GM21825 (cell line): Measurements from ENCODE around the gene BACH2.
"Not testable (repeated sequence)": the region's sequence is repeated elsewhere in the genome, so short reads cannot be mapped to it uniquely, and the experiment has no call there.

Experiments
- ATAC-seq: cut with Tn5 transposase; IDR thresholded peaks from one replicate; pipeline ENCODE4 v1.9.1; 2021; ENCODE audit warnings: mild to moderate bottlenecking, moderate library complexity; ENCODE audit not compliant: unreplicated experiment

The BACH2 gene

GRCh38 chr6:90076511-90077415 lies 219.9 kb downstream of the BACH2 start:
- no peak for ATAC-seq

- ATAC-seq = no peak
Measured at GRCh38 chr6:90074161-90074850, 222.3 kb downstream of the BACH2 start.

DNA sequence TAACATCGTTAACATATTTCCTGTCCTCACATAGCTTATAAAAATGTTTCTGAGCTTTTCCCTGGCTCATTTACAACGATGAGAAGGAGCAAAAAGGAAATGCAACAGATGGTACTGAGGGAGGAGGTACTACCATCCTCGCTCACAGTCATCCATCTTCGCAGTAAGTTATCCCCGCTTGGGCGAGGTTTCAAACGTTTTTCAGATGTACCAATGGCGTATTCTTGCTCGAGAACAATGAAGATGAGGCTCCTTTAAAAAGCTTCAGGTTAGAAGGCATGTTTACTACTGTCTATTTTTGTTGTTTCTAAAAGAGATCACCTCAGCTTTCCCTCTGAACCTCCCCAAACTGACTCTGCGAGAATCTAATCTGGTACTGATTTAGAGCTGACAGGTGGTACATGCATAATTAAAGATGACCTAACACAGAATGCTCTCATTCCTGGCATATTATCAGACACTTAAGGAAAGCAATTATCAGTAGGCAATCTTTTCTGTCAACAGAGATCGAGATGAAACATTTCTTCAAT lies 223.6 kb downstream of the BACH2 start:
- no peak for ATAC-seq

DNA sequence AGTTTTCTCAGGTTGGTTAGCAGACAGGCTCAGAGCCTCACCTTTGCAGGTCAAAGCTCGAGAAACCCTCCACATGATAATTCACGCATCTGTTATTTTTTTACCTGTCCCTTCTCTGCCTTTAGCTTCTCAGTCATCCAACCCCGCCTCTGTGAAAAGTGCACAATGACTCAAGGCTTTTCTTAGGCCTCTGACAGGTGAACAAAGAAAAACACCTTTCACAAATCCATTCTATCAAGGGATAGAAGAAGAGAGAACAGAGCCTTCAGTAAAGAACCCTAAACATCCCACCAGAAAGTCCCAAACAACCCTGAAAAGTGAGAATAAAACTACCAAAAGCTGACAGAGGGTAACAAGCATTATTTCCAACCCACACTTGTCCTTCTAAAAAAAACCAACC lies 224.1 kb downstream of the BACH2 start:
- ATAC-seq = no peak

GRCh38 chr6:90068703-90069523 lies 227.7 kb downstream of the BACH2 start:
- ATAC-seq = no peak

DNA sequence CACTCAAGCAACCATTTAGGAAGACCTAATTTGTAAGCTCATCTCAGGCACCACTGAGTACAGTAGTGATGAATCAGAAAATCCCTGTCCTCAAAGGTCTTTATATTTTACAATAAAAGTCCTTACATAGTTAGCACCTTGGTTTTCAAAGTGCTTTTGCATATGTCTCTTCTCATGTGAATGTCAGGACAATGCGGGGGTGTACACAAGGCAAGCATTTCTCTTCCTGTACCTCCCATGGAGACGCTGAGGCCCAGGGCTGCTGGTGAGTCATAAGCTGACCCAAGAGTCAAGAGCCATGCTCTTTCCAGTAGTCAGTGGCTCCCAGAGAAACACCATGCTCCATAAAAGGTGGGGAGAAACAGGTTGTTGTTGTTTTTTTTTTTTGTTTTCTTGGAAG lies 228.4 kb downstream of the BACH2 start:
- no peak for ATAC-seq

- ATAC-seq = no peak
Measured at GRCh38 chr6:90066697-90067096, 229.9 kb downstream of the BACH2 start.

GRCh38 chr6:90065173-90065572 lies 231.5 kb downstream of the BACH2 start:
- no peak for ATAC-seq

- ATAC-seq = no peak
Measured at GRCh38 chr6:90062667-90063066, 234.0 kb downstream of the BACH2 start.

- no peak for ATAC-seq
Measured at GRCh38 chr6:90062051-90062450, 234.6 kb downstream of the BACH2 start.

- not testable (repeated sequence) for ATAC-seq
Measured at GRCh38 chr6:90059178-90059577, 237.5 kb downstream of the BACH2 start.

DNA sequence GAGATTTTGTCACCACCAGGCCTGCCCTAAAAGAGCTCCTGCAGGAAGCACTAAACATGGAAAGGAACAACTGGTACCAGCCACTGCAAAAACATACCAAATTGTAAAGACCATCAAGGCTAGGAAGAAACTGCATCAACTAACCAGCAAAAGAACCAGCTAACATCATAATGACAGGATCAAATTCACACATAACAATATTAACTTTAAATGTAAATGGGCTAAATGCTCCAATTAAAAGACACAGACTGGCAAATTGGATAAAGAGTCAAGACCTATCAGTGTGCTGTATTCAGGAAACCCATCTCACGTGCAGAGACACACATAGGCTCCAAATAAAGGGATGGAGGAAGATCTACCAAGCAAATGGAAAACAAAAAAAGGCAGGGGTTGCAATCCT lies 240.7 kb downstream of the BACH2 start:
- ATAC-seq = not testable (repeated sequence)

- ATAC-seq = not testable (repeated sequence)
Measured at GRCh38 chr6:90054193-90054592, 242.4 kb downstream of the BACH2 start.

DNA sequence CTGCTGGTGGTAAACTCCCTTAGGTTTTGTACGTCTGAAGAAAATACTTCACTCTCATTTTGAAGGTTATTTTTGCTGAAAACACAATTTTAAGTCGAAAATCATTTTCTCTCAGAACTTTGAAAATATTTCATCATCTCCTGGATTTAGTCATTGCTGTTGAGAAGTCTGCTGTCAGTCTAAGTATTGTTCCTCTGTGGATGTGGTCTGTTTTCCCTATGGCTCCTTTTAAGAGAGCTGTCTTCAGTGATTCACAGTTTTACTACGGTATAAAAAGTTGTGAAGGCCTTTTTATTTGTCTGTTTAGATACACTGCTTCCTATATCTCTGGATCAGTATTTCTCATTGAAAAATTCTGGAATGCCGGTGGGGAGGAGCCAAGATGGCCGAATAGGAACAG lies 243.0 kb downstream of the BACH2 start:
- ATAC-seq = no peak

GRCh38 chr6:90049295-90049694 lies 247.3 kb downstream of the BACH2 start:
- no peak for ATAC-seq

GRCh38 chr6:90048206-90048967 lies 248.3 kb downstream of the BACH2 start:
- no peak for ATAC-seq

- ATAC-seq = no peak
Measured at GRCh38 chr6:90045535-90045934, 251.1 kb downstream of the BACH2 start.

DNA sequence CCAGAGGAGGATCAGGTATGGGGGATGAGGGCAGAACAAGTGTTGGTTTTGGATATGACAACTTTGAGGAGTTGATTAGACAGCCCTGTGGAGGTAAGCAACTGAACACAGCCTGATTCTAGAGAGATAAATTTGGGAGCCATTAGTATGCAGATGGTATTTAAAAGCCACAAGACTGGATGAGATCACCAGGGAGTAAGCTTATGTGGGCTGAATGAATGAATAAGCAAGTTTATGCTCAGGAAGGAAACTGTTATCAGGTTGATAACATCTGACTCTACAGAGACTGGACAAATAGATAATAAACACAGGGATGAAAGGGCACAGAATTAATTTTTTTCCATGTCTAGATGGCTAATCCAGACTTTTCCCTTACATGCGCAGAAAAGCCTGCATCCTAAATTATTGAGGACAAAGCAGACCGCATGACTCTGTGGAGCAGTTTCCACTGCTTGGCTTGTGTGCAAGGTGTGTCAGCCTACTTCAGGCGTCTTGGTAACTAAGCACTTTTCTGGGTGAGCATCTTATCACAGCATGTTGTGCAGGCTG lies 251.7 kb downstream of the BACH2 start:
- ATAC-seq = no peak

- ATAC-seq = no peak
Measured at GRCh38 chr6:90044182-90044832, 252.3 kb downstream of the BACH2 start.

- no peak for ATAC-seq
Measured at GRCh38 chr6:90040931-90041330, 255.7 kb downstream of the BACH2 start.
